WTC11 (cell line): ENCODE measurements around the gene USF1. TPM values are rescaled to one million over a fixed set of nuclear protein-coding genes. Genes with fewer than 3 reads are reported as not detected.

Source experiments
- ATAC-seq: fragments of 200-7000 bp; cut with Tn5 transposase; 2 replicates; pipeline ENCODE4 v1.10.0; 2021; ENCODE audit warnings: mild to moderate bottlenecking, moderate library complexity
- CTCF ChIA-PET: fragments of 300-600 bp; sonication (Branson Sonifier 250); formaldehyde crosslinking; loops from one replicate; lab custom pipeline; 2021; ENCODE audit warnings: antibody characterized with exemption; lab: Charles Lee
- POLR2A ChIA-PET: fragments of 350-600 bp; sonication (Branson Sonifier 250); formaldehyde crosslinking; loops from one replicate; lab custom pipeline; 2021; ENCODE audit warnings: antibody characterized with exemption; lab: Charles Lee
- DNase-seq: peaks from one replicate; pipeline ENCODE4 v3.0.0; 2021; ENCODE audit warnings: low spot score
- H3K27ac Mint-ChIP-seq: 2 replicates; pipeline ENCODE4 v1.8.0; 2021; ENCODE audit warnings: mixed read lengths
- H3K27me3 Mint-ChIP-seq: 2 replicates; pipeline ENCODE4 v1.8.0; 2021; ENCODE audit warnings: low read depth, mild to moderate bottlenecking, moderate library complexity, mixed read lengths
- H3K36me3 Mint-ChIP-seq: 2 replicates; pipeline ENCODE4 v1.8.0; 2021; ENCODE audit warnings: mixed read lengths
- H3K4me1 Mint-ChIP-seq: 2 replicates; pipeline ENCODE4 v1.8.0; 2022; ENCODE audit warnings: mixed read lengths
- H3K4me3 Mint-ChIP-seq: 2 replicates; pipeline ENCODE4 v1.8.0; 2021; ENCODE audit warnings: mild to moderate bottlenecking, moderate library complexity, mixed read lengths
- H3K9me3 Mint-ChIP-seq: 2 replicates; pipeline ENCODE4 v1.8.0; 2021; ENCODE audit warnings: mixed read lengths
- ATF1 ChIP-seq: sonication (generic); formaldehyde crosslinking; IDR thresholded peaks from 2 replicates; pipeline ENCODE4 v1.8.1; 2023; ENCODE audit warnings: mild to moderate bottlenecking, moderate library complexity, missing genetic modification reagents
- CBFB ChIP-seq: sonication (generic); formaldehyde crosslinking; IDR thresholded peaks from 2 replicates; pipeline ENCODE4 v1.8.1; 2022; ENCODE audit warnings: mild to moderate bottlenecking, low read depth, missing genetic modification reagents
- CREB1 ChIP-seq: sonication (generic); formaldehyde crosslinking; IDR thresholded peaks from 2 replicates; pipeline ENCODE4 v1.8.0; 2023; ENCODE audit warnings: mild to moderate bottlenecking, missing genetic modification reagents
- ELF4 ChIP-seq: sonication (generic); formaldehyde crosslinking; IDR thresholded peaks from 2 replicates; pipeline ENCODE4 v1.8.1; 2022; ENCODE audit warnings: low read depth, mild to moderate bottlenecking, moderate library complexity, missing genetic modification reagents
- EMX1 ChIP-seq: fragments of 250-450 bp; sonication (Bioruptor Pico); IDR thresholded peaks from 2 replicates; pipeline ENCODE4 v1.8.0; 2021; ENCODE audit warnings: mild to moderate bottlenecking
- ESRRA ChIP-seq: sonication (generic); formaldehyde crosslinking; IDR thresholded peaks from 2 replicates; pipeline ENCODE4 v1.8.1; 2022; ENCODE audit warnings: mild to moderate bottlenecking, missing genetic modification reagents, borderline replicate concordance
- FOXP1 ChIP-seq: sonication (generic); formaldehyde crosslinking; IDR thresholded peaks from 2 replicates; pipeline ENCODE4 v1.8.0; 2022; ENCODE audit warnings: missing genetic modification reagents, mild to moderate bottlenecking, moderate library complexity, borderline replicate concordance
- GRHL2 ChIP-seq: fragments of 250-450 bp; sonication (Bioruptor Pico); IDR thresholded peaks from 2 replicates; pipeline ENCODE4 v1.8.0; 2022; ENCODE audit warnings: mild to moderate bottlenecking, moderate library complexity; ENCODE audit not compliant: insufficient replicate concordance, severe bottlenecking
- IRF2 ChIP-seq: sonication (generic); formaldehyde crosslinking; IDR thresholded peaks from 2 replicates; pipeline ENCODE4 v1.8.0; 2022; ENCODE audit warnings: low read depth, missing genetic modification reagents, borderline replicate concordance
- JUN ChIP-seq: sonication (generic); formaldehyde crosslinking; IDR thresholded peaks from 2 replicates; pipeline ENCODE4 v1.8.0; 2023; ENCODE audit warnings: mild to moderate bottlenecking, missing genetic modification reagents
- MYBL2 ChIP-seq: sonication (generic); formaldehyde crosslinking; IDR thresholded peaks from 2 replicates; pipeline ENCODE4 v1.8.1; 2023; ENCODE audit warnings: mild to moderate bottlenecking, moderate library complexity, missing genetic modification reagents
- NFE2L1 ChIP-seq: sonication (generic); formaldehyde crosslinking; IDR thresholded peaks from 2 replicates; pipeline ENCODE4 v1.8.1; 2023; ENCODE audit warnings: missing genetic modification reagents
- NR1H2 ChIP-seq: sonication (generic); formaldehyde crosslinking; IDR thresholded peaks from 2 replicates; pipeline ENCODE4 v1.9.0; 2021; ENCODE audit warnings: mild to moderate bottlenecking, moderate library complexity, missing genetic modification reagents
- NR2C2 ChIP-seq: sonication (generic); formaldehyde crosslinking; IDR thresholded peaks from 2 replicates; pipeline ENCODE4 v1.8.0; 2022; ENCODE audit warnings: mild to moderate bottlenecking, missing genetic modification reagents
- PRRX2 ChIP-seq: fragments of 250-450 bp; sonication (Bioruptor Pico); IDR thresholded peaks from 2 replicates; pipeline ENCODE4 v1.8.0; 2021; ENCODE audit warnings: mild to moderate bottlenecking
- RORB ChIP-seq: fragments of 250-450 bp; sonication (Bioruptor Pico); IDR thresholded peaks from 2 replicates; pipeline ENCODE4 v1.9.0; 2021; ENCODE audit warnings: mild to moderate bottlenecking
- SOX15 ChIP-seq: fragments of 250-450 bp; sonication (Bioruptor Pico); IDR thresholded peaks from 2 replicates; pipeline ENCODE4 v1.9.0; 2021; ENCODE audit warnings: mild to moderate bottlenecking
- TCF7 ChIP-seq: sonication (generic); formaldehyde crosslinking; IDR thresholded peaks from 2 replicates; pipeline ENCODE4 v1.8.0; 2022; ENCODE audit warnings: mild to moderate bottlenecking, low read depth, missing genetic modification reagents, moderate library complexity
- TEAD4 ChIP-seq: sonication (generic); formaldehyde crosslinking; IDR thresholded peaks from 2 replicates; pipeline ENCODE4 v1.8.0; 2022; ENCODE audit warnings: mild to moderate bottlenecking, missing genetic modification reagents
- ZNF232 ChIP-seq: sonication (generic); formaldehyde crosslinking; IDR thresholded peaks from 2 replicates; pipeline ENCODE4 v1.8.0; 2022; ENCODE audit warnings: mild to moderate bottlenecking, missing genetic modification reagents
- total RNA-seq: library from RNA; stranded (reverse); gene quantifications from 3 replicates; pipeline ENCODE4 v1.2.3, GENCODE V29; 2021
- TF ChIP-seq, protein P1 (sequence below): sonication (generic); formaldehyde crosslinking; IDR thresholded peaks from 2 replicates; pipeline ENCODE4 v1.8.1; 2023; ENCODE audit warnings: mild to moderate bottlenecking, missing genetic modification reagents
- TF ChIP-seq, protein P2 (sequence below): sonication (generic); formaldehyde crosslinking; IDR thresholded peaks from 2 replicates; pipeline ENCODE4 v1.8.0; 2023; ENCODE audit warnings: missing genetic modification reagents
- TF ChIP-seq, protein P3 (sequence below): sonication (generic); formaldehyde crosslinking; IDR thresholded peaks from 2 replicates; pipeline ENCODE4 v1.8.0; 2022; ENCODE audit warnings: mild to moderate bottlenecking, missing genetic modification reagents
- TF ChIP-seq, protein P4 (sequence below): sonication (generic); formaldehyde crosslinking; IDR thresholded peaks from 2 replicates; pipeline ENCODE4 v1.8.0; 2022; ENCODE audit warnings: mild to moderate bottlenecking, missing genetic modification reagents

Gene USF1
- total RNA-seq, 1 experiment from 2014 or later, result 65.6 TPM

DNA sequence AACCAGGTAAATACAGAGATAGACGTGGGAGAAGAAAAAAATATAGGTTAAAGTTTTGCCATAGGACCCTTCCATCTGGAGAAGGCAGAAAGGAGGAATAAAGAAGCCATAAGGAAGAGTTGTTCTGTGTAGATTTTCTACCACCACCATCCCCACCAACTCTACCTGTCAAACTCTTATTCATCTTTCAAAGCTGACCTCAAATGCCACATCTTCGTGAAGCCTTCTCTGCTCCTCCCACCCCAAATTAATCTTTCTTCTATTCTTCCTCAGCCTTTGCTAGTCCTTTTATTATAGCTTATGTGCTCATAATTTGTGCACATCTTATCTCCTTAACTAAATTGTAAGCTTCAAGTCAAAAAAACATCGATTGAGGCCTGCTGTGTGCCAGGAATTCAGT, 44.8 kb upstream of the USF1 start:
- Mint-ChIP-seq H3K4me1 (peaks cover 15% of the 10 kb centered on the region), H3K36me3 (no peaks in the 10 kb centered on the region), H3K27ac (no peak overlapping the region), H3K4me3 (no peak overlapping the region), H3K27me3 (peaks cover 6% of the 10 kb centered on the region; the same call in 1 of the 2 replicates), H3K9me3 (no peaks in the 10 kb centered on the region)
- no peak for TF ChIP-seq JUN (CRISPR knock-in tag)
- TF ChIP-seq RORB (CRISPR knock-in tag), result no peak
- TF ChIP-seq NFE2L1 (CRISPR knock-in tag), result no peak
- TF ChIP-seq ZNF232, result no peak
- no peak for TF ChIP-seq IRF2 (CRISPR knock-in tag)
- ATAC-seq, result no peak
- no peak for DNase-seq
- CTCF ChIA-PET, result interaction anchor here (0.6 to 3.0 kb wide), 2 partner anchors 19 to 133 kb away, joined by 3 to 23 read pairs; no protein-coding TSS in a partner anchor
- POLR2A ChIA-PET, result no interaction called here

DNA sequence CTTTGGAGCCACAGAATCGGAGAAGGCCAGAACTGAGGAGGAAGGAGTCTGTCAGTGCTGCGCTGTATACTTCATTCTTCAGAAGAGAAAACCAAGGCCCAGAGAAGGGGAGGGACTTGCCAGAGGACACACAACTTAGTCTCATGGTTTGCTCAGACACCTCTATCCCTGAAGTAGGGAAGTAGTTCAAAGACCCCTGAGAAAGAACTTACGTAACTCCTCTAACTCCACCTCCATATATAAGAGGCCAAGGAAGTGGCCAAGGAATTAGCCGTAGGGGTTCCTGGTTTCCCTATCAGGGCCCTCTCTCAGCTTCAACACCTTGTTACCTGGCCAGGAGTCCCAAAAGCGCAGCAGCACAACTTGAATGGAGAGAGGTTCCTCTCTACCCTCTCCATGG, 44.2 kb upstream of the USF1 start:
- DNase-seq (no peak), ATAC-seq (no peak)
- Mint-ChIP-seq H3K27me3 (peaks cover under 1% of the 10 kb centered on the region; the same call in 1 of the 2 replicates), H3K4me3 (no peak overlapping the region), H3K4me1 (peaks cover 19% of the 10 kb centered on the region), H3K9me3 (no peaks in the 10 kb centered on the region), H3K27ac (no peak overlapping the region), H3K36me3 (no peaks in the 10 kb centered on the region)
- CTCF ChIA-PET, result interaction anchor here (0.8 to 3.0 kb wide), 7 partner anchors 7 to 51 kb away, joined by 3 to 23 read pairs (median 5); partner anchors contain the start of genes KLHDC9 and TSTD1
- POLR2A ChIA-PET, result no interaction called here
- TF ChIP-seq PRRX2 (CRISPR knock-in tag), result no peak
- TF ChIP-seq CREB1 (CRISPR knock-in tag), result no peak
- TF ChIP-seq SOX15 (CRISPR knock-in tag), result no peak

DNA sequence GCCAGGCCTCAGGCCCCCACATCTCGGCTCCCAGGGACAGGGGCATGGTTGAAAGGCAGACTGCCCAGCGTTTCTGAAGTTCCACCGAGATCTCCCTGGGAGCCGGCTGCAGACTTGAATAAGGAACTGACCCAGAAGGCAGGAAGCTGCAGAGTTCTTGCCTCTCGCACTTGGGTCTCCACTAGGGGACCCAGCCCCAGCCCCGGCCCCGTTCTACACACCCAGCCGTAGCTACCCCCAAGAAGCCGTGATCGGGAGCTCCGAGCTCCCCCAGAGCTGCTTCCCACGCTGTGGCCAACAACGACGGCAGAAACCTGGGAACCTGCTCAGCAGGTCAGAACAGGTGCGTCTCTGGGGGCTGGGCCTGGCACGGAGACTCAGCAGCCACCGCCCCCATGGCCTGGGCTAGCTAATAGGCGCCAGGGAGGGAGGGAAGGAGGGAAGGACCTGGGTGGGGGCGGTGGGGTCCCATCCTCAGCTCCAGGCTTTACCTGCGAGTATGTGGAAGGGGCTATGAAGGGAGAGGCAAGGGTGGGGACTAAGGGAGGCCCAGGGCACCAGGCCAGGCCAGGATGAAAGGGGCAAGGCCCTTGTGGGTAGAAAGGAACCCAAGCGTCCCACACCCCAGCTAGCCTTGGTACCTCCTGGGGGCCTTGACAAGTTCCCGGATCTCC, 43.6 kb upstream of the USF1 start, which contains the start of gene NECTIN4:
TSS of gene NECTIN4 (minus strand) at position 308 of the 674 bp plus-strand sequence. CDS start at position 46, 262 bp downstream.
- Mint-ChIP-seq H3K36me3 (no peaks in the 10 kb centered on the region), H3K9me3 (no peaks in the 10 kb centered on the region), H3K4me3 (no peak within 1 kb of the TSS), H3K27ac (no peak within 1 kb of the TSS), H3K27me3 (no peaks in the 10 kb centered on the region), H3K4me1 (peaks cover 21% of the 10 kb centered on the region)
- peak; percentile 46 for DNase-seq
- POLR2A ChIA-PET, result interaction anchor here (1.4 kb wide), 1 partner anchor 18 kb away, joined by 3 read pairs; no protein-coding TSS in a partner anchor
- TF ChIP-seq IRF2 (CRISPR knock-in tag) (no peak), NR2C2 (CRISPR knock-in tag) (no peak), NR1H2 (CRISPR knock-in tag) (no peak), CBFB (CRISPR knock-in tag) (no peak), GRHL2 (CRISPR knock-in tag) (no peak), ESRRA (CRISPR knock-in tag) (no peak), ZNF232 (no peak), ATF1 (no peak)
- TF ChIP-seq, protein P1, sequence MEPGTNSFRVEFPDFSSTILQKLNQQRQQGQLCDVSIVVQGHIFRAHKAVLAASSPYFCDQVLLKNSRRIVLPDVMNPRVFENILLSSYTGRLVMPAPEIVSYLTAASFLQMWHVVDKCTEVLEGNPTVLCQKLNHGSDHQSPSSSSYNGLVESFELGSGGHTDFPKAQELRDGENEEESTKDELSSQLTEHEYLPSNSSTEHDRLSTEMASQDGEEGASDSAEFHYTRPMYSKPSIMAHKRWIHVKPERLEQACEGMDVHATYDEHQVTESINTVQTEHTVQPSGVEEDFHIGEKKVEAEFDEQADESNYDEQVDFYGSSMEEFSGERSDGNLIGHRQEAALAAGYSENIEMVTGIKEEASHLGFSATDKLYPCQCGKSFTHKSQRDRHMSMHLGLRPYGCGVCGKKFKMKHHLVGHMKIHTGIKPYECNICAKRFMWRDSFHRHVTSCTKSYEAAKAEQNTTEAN (CRISPR knock-in tag), result no peak
- CTCF ChIA-PET, result interaction anchor here (0.7 to 3.0 kb wide), 13 partner anchors 8 to 254 kb away, joined by 3 to 23 read pairs (median 3); partner anchors contain the start of genes ARHGAP30, KLHDC9 and TSTD1
- peak; percentile 77 for ATAC-seq

DNA sequence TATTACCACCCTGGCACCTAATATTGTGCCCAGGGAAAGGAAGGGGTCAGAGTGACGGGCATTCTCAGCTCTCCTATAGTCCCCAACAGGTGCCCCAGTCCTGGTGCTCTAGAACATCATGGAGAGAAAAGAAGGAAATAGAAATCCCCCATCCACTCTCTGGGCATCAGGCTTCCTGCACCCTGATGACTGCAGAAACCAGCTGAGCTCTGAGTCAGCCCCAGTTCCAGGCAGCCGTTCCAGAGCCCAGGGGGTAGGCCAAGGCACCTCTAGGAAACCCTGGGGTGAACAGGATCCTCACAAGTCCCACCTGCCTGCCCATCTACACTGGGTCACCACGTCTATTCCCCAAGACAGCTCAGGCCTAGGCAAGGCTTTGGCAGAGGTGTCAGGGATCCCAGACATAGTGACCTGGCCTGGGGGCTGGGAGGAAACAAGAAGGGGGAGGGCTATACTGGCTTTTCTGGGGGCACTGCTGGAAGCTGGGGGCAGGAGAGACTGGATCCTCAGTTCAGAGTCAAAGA, 42.9 kb upstream of the USF1 start:
- ATAC-seq (no peak), DNase-seq (no peak)
- POLR2A ChIA-PET, result interaction anchor here (1.4 kb wide), 1 partner anchor 17 kb away, joined by 3 read pairs; no protein-coding TSS in a partner anchor
- CTCF ChIA-PET, result interaction anchor here (0.7 to 3.0 kb wide), 13 partner anchors 8 to 254 kb away, joined by 3 to 23 read pairs (median 3); partner anchors contain the start of genes ARHGAP30 and KLHDC9
- H3K27ac Mint-ChIP-seq, result no peak overlapping the region
- H3K4me3 Mint-ChIP-seq, result no peak overlapping the region
- H3K36me3 Mint-ChIP-seq, result no peaks in the 10 kb centered on the region
- H3K4me1 Mint-ChIP-seq, result peaks cover 26% of the 10 kb centered on the region
- no peaks in the 10 kb centered on the region for H3K9me3 Mint-ChIP-seq
- no peaks in the 10 kb centered on the region for H3K27me3 Mint-ChIP-seq
- TF ChIP-seq, protein P2, sequence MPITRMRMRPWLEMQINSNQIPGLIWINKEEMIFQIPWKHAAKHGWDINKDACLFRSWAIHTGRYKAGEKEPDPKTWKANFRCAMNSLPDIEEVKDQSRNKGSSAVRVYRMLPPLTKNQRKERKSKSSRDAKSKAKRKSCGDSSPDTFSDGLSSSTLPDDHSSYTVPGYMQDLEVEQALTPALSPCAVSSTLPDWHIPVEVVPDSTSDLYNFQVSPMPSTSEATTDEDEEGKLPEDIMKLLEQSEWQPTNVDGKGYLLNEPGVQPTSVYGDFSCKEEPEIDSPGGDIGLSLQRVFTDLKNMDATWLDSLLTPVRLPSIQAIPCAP (CRISPR knock-in tag), result no peak
- TF ChIP-seq, protein P3, sequence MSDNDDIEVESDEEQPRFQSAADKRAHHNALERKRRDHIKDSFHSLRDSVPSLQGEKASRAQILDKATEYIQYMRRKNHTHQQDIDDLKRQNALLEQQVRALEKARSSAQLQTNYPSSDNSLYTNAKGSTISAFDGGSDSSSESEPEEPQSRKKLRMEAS (CRISPR knock-in tag), result no peak
- no peak for TF ChIP-seq MYBL2 (CRISPR knock-in tag)
- no peak for TF ChIP-seq FOXP1
- no peak for TF ChIP-seq ELF4 (CRISPR knock-in tag)
- TF ChIP-seq TEAD4 (CRISPR knock-in tag), result no peak
- TF ChIP-seq PRRX2 (CRISPR knock-in tag), result no peak
- TF ChIP-seq, protein P4, sequence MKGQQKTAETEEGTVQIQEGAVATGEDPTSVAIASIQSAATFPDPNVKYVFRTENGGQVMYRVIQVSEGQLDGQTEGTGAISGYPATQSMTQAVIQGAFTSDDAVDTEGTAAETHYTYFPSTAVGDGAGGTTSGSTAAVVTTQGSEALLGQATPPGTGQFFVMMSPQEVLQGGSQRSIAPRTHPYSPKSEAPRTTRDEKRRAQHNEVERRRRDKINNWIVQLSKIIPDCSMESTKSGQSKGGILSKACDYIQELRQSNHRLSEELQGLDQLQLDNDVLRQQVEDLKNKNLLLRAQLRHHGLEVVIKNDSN (CRISPR knock-in tag), result no peak
- TF ChIP-seq EMX1 (CRISPR knock-in tag), result no peak
- TF ChIP-seq TCF7 (CRISPR knock-in tag), result no peak
